HEK293 (cell line): ENCODE measurements around the gene VAV3.

Experiments used
- CTCF ChIP-seq: fragments of 450-650 bp; formaldehyde crosslinking; IDR thresholded peaks from 2 replicates; pipeline ENCODE4 v1.5.1; 2016; ENCODE audit warnings: missing biosample characterization, missing genetic modification characterization
- KLF7 ChIP-seq: fragments of 450-650 bp; formaldehyde crosslinking; IDR thresholded peaks from 2 replicates; pipeline ENCODE4 v1.5.1; 2016; ENCODE audit warnings: missing biosample characterization, missing genetic modification characterization, borderline replicate concordance
- PRDM1 ChIP-seq: fragments of 450-650 bp; formaldehyde crosslinking; IDR thresholded peaks from 2 replicates; pipeline ENCODE4; 2016; ENCODE audit warnings: missing biosample characterization, missing genetic modification characterization
- YY1 ChIP-seq: fragments of 450-650 bp; formaldehyde crosslinking; IDR thresholded peaks from 2 replicates; pipeline ENCODE4 v1.5.1; 2018; ENCODE audit warnings: missing biosample characterization, missing genetic modification characterization
- ZNF747 ChIP-seq: fragments of 450-650 bp; formaldehyde crosslinking; IDR thresholded peaks from 2 replicates; pipeline ENCODE4 v1.5.1; 2016; ENCODE audit warnings: missing biosample characterization, missing genetic modification characterization

- TF ChIP-seq PRDM1 (no peak), CTCF (no peak), ZNF747 (tag by site-specific recombination) (no peak), KLF7 (tag by site-specific recombination) (no peak), YY1 (no peak)
Observed at GRCh38 chr1:107670397-107671040, 294.5 kb downstream of the VAV3 start.
